SH-SY5Y (cell line): Measurements from ENCODE around the gene PTPRG.

Experiments
- GATA2 ChIP-seq: IDR thresholded peaks from 2 replicates; pipeline ENCODE4 v1.6.1; 2011; ENCODE audit warnings: mild to moderate bottlenecking, low read depth, low read length
- GATA3 ChIP-seq: IDR thresholded peaks from 2 replicates; pipeline ENCODE4 v1.6.1; 2011; ENCODE audit warnings: low read depth, mild to moderate bottlenecking, low read length, moderate library complexity

DNA sequence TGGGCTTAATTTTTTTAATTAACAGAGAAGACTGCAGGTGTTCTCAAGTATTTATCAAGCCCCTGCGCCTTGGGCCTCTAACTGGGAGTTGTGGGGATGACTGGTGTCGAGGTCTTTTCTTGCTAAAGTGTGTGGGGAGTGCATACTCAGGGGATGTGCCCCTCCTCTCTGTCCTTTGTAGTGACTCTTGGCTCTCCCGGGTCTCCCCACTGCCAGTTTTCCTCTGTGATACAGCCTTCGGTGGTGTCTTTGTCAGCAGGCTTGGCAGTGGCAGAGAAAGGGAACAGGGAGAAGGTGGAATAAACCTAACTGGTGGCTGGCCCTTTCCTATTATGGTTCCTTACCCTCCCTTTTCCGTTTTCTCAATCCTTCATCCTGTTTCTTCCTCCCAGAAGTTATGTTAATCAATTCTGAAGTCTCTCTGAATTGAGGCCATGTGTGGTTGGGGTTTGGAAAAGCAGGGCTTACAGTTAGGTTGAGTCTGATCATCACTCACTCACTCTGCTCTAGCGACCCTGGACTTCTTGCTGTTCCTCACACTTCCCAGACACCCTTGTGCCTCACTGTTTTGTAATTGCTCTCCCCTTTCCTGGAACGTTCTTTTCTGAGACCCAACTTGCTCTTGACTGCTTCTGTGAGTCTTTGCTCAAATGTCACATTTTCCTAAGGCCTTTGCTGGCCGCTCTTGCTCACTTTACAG, 158.1 kb downstream of the PTPRG start:
- TF ChIP-seq GATA2 (no peak), GATA3 (no peak)
